ENCODE data around the gene AHCYL1. TPM values are rescaled to one million over a fixed set of nuclear protein-coding genes. Genes with fewer than 3 reads are reported as not detected.

AHCYL1 gene
- total and polyA plus RNA-seq, 2 donors (not counting 1 experiment from before 2014, with no cell fraction given), result 24.3 to 51.4 TPM

DNA sequence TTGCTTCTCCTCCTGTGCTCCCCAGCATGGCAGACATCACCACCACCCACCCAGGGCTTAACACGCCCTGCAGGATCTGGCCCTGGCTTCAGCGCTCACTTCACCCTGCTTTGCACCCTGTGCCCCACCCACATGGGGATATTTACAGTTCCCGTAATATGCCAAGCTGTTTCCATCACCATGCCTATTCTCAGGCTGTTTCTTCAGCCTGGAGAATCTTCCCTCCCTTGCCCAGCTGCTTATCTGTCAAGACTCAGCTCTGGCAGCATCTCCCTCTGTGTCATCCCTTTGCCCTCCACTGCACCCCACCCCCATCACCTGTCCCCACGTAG lies 3.6 kb upstream of the AHCYL1 start:
- H3K9ac ChIP-seq (ENCODE audit: low read length), result no peak overlapping the region
- no peak overlapping the region for H3K27ac Mint-ChIP-seq
- H3K79me2 ChIP-seq (ENCODE audit: control insufficient read depth, insufficient read depth, low read length), result peaks cover 14% of the 10 kb centered on the region
- H3K36me3 ChIP-seq (replicated peaks in 1 of 2; ENCODE audit: control extremely low read depth in 1 of 2, control insufficient read depth in 1 of 2, extremely low read depth in 1 of 2, insufficient read depth in 2 of 2, low read length in 1 of 2), result no peaks in the 10 kb centered on the region
- H3K27ac ChIP-seq (ENCODE audit: low read length in 2 of 2), result no peak overlapping the region
- no peak overlapping the region for H3K4me3 Mint-ChIP-seq
- no peaks in the 10 kb centered on the region for H3K9me3 ChIP-seq (ENCODE audit: control extremely low read depth in 1 of 3, control insufficient read depth in 2 of 3, insufficient read depth in 1 of 3, low read length in 2 of 3)
- 92% methylated on average over 4 of the region's 4 CpGs for WGBS (ENCODE audit: insufficient coverage)
- H3K27me3 Mint-ChIP-seq, result peaks cover 15% of the 10 kb centered on the region
- H3K4me3 ChIP-seq (ENCODE audit: control extremely low read depth in 1 of 5, extremely low read depth in 1 of 5, insufficient read depth in 1 of 5, low read depth in 2 of 5, low read length in 4 of 5), result no peak overlapping the region
- H3K4me1 ChIP-seq (ENCODE audit: control insufficient read depth in 2 of 2, insufficient read depth in 2 of 2, low read length in 2 of 2), result peaks cover 8 to 14% of the 10 kb centered on the region in 2 donors
- intact Hi-C loops (cut with micrococcal nuclease), result no loop called here
- H4K20me1 ChIP-seq (ENCODE audit: control insufficient read depth, insufficient read depth, low read length, poor library complexity, severe bottlenecking), result peaks cover 7% of the 10 kb centered on the region
- no peak for DNase-seq
- no peak for ATAC-seq (ENCODE audit: low read depth)
- no peaks in the 10 kb centered on the region for H3K9me3 Mint-ChIP-seq (ENCODE audit: insufficient read depth)
- H2AFZ ChIP-seq (ENCODE audit: insufficient read depth, low read depth, low read length, poor library complexity, severe bottlenecking), result no peak overlapping the region
- ChIA-PET CTCF (interaction anchor here (1.0 to 16.9 kb wide), 9 partner anchors 13 to 435 kb away, joined by 3 to 667 read pairs (median 3); partner anchors contain the start of gene GSTM1), POLR2A (no interaction called here)
- peaks cover 16% of the 10 kb centered on the region for H3K4me1 Mint-ChIP-seq
- peaks cover 0 to 12% (median 4%) of the 10 kb centered on the region in 4 experiments for H3K27me3 ChIP-seq (replicated peaks in 1 of 4; ENCODE audit: control extremely low read depth in 1 of 4, control insufficient read depth in 3 of 4, insufficient read depth in 4 of 4, low read length in 3 of 4)
- no peak overlapping the region for H3K4me2 ChIP-seq (replicated peaks; ENCODE audit: low read depth, low read length, poor library complexity, severe bottlenecking)
- TF ChIP-seq, protein P1, sequence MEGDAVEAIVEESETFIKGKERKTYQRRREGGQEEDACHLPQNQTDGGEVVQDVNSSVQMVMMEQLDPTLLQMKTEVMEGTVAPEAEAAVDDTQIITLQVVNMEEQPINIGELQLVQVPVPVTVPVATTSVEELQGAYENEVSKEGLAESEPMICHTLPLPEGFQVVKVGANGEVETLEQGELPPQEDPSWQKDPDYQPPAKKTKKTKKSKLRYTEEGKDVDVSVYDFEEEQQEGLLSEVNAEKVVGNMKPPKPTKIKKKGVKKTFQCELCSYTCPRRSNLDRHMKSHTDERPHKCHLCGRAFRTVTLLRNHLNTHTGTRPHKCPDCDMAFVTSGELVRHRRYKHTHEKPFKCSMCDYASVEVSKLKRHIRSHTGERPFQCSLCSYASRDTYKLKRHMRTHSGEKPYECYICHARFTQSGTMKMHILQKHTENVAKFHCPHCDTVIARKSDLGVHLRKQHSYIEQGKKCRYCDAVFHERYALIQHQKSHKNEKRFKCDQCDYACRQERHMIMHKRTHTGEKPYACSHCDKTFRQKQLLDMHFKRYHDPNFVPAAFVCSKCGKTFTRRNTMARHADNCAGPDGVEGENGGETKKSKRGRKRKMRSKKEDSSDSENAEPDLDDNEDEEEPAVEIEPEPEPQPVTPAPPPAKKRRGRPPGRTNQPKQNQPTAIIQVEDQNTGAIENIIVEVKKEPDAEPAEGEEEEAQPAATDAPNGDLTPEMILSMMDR (IDR thresholded peaks at IDR 0.05), result no peak
- TF ChIP-seq EZH2 (IDR thresholded peaks at IDR 0.05; ENCODE audit: borderline replicate concordance, insufficient read depth, low read depth, low read length, poor library complexity, severe bottlenecking), result no peak

- Histone ChIP-seq H3K4me1 (ENCODE audit: control insufficient read depth in 2 of 2, insufficient read depth in 2 of 2, low read length in 2 of 2) (peaks cover 21 to 23% of the 10 kb centered on the region in 2 donors), H3K79me2 (ENCODE audit: control insufficient read depth, insufficient read depth, low read length) (peaks cover 40% of the 10 kb centered on the region), H3K36me3 (replicated peaks in 1 of 2; ENCODE audit: control extremely low read depth in 1 of 2, control insufficient read depth in 1 of 2, extremely low read depth in 1 of 2, insufficient read depth in 2 of 2, low read length in 1 of 2) (peaks cover 0 to 5% of the 10 kb centered on the region in 2 experiments), H3K27me3 (replicated peaks in 1 of 4; ENCODE audit: control extremely low read depth in 1 of 4, control insufficient read depth in 3 of 4, insufficient read depth in 4 of 4, low read length in 3 of 4) (peaks cover 0 to 1% (median 0%) of the 10 kb centered on the region in 4 experiments), H3K4me2 (replicated peaks; ENCODE audit: low read depth, low read length, poor library complexity, severe bottlenecking) (peak overlapping the region; percentile 91), H3K27ac (ENCODE audit: low read length in 2 of 2) (no peak overlapping the region), H4K20me1 (ENCODE audit: control insufficient read depth, insufficient read depth, low read length, poor library complexity, severe bottlenecking) (peaks cover 19% of the 10 kb centered on the region), H3K9ac (ENCODE audit: low read length) (no peak overlapping the region), H3K9me3 (ENCODE audit: control extremely low read depth in 1 of 3, control insufficient read depth in 2 of 3, insufficient read depth in 1 of 3, low read length in 2 of 3) (no peaks in the 10 kb centered on the region), H2AFZ (ENCODE audit: insufficient read depth, low read depth, low read length, poor library complexity, severe bottlenecking) (peak overlapping the region; percentile 81), H3K4me3 (ENCODE audit: control extremely low read depth in 1 of 5, extremely low read depth in 1 of 5, insufficient read depth in 1 of 5, low read depth in 2 of 5, low read length in 4 of 5) (no peak overlapping the region)
- WGBS (ENCODE audit: insufficient coverage), result 100% methylated on average over 2 of the region's 5 CpGs
- TF ChIP-seq, protein P1 (IDR thresholded peaks at IDR 0.05), result no peak
- TF ChIP-seq EZH2 (IDR thresholded peaks at IDR 0.05; ENCODE audit: borderline replicate concordance, insufficient read depth, low read depth, low read length, poor library complexity, severe bottlenecking), result no peak
- ChIA-PET CTCF (interaction anchor here (0.6 to 16.9 kb wide), 48 partner anchors 8 to 603 kb away, joined by 3 to 667 read pairs (median 5); partner anchors contain the start of genes CYB561D1, GNAI3, GSTM4 and STRIP1), POLR2A (interaction anchor here (0.6 to 2.1 kb wide), 5 partner anchors 28 to 499 kb away, joined by 3 to 12 read pairs (median 6); no protein-coding TSS in a partner anchor)
- intact Hi-C loops (cut with micrococcal nuclease), result loop anchor here (1.0 kb wide), 9 partner anchors 28 to 557 kb away; partner anchors contain the start of genes AMPD2, GNAI3, GNAT2 and GSTM4
- Mint-ChIP-seq H3K9me3 (ENCODE audit: insufficient read depth) (no peaks in the 10 kb centered on the region), H3K27ac (no peak overlapping the region), H3K27me3 (peaks cover 3% of the 10 kb centered on the region), H3K4me1 (peaks cover 39% of the 10 kb centered on the region), H3K4me3 (peak overlapping the region; percentile 99)
- ATAC-seq (ENCODE audit: low read depth) (no peak), DNase-seq (no peak)
These were observed 980 bp upstream of the AHCYL1 start for GRCh38 chr1:109983380-109984189.

All from B cell (primary cell).